CD4-positive, alpha-beta T cell treated with Interferon gamma for 1 hour (primary cell): ENCODE measurements around the gene PPM1L.

Experiments
- DNase-seq: peaks from one replicate; pipeline ENCODE4 v3.0.0-alpha.2; 2020

PPM1L gene

GRCh38 chr3:160857476-160858119 is 101.6 kb downstream of the PPM1L start:
- no peak for DNase-seq

DNA sequence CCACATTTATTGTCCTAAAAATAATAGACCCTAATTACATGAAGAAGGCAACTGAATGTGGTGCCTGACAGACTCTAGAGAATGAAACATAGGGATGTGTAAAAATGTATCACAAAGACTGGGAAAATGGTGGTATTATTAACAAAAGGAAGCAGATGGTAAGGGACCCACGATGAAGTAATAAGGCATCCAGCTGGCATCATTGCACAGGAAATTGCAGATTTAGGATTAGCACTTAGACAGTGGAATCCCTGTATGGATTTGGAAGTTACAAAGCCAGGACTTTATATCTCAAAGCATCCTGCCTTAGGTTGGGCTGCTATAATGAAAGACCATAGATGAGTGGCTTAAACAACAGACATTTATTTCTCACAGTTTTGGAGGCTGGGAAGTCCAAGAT is 104.3 kb downstream of the PPM1L start:
- no peak for DNase-seq

DNA sequence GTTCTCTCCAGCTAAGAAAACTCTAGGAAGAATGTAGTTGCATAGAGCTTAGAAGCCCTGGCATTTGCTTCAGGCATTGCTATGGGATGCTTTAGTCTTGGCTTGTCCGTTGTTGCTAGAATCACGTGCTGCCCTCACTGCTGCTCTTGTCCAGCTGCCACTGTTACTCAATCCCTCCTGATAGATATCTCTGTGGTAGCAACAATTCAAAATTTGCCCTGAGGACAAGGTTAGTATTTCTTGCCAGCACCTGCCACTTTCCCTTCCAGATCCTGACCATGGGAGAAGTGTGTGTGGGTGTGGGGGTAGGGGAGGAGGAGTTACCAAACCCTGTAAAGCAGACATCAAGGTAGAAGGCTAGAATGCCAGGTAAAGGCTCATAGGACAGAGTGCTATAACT is 113.8 kb downstream of the PPM1L start:
- DNase-seq, result no peak

GRCh38 chr3:160870327-160870726 is 114.3 kb downstream of the PPM1L start:
- DNase-seq, result no peak

- no peak for DNase-seq
These were observed 118.7 kb downstream of the PPM1L start for GRCh38 chr3:160874736-160875135.

- DNase-seq, result no peak
These were observed 120.6 kb downstream of the PPM1L start for GRCh38 chr3:160876643-160877042.

GRCh38 chr3:160879859-160880258 is 123.8 kb downstream of the PPM1L start:
- no peak for DNase-seq

- DNase-seq, result no peak
These were observed 127.3 kb downstream of the PPM1L start for GRCh38 chr3:160883373-160883772.

DNA sequence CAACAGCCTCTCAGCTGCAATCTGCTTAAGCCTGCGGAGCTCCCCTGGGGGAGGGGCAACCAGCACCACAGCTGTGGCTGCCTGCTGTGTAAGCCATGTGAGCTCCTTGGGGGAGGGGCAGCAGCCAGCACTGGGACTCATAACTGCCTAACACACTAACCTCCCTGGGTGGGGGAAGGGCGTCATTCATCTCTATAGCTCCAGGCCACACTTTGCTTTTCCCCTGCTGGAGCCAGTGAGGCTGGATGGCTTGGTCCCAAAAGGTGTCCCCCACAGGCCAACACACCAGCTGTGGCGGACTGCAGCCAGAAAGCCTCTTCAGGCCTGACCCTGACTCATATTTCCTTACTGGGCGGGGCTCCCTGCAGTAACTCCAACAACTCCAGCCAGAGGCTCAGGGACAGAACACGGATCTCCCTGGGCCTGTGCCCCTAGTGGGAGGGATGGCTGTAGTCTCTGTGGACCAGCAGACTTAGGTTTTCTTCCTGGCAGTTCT is 129.8 kb downstream of the PPM1L start:
- no peak for DNase-seq

- no peak for DNase-seq
These were observed 130.4 kb downstream of the PPM1L start for GRCh38 chr3:160886421-160886820.

GRCh38 chr3:160893207-160893606 is 137.2 kb downstream of the PPM1L start:
- no peak for DNase-seq

GRCh38 chr3:160904691-160905090 is 148.7 kb downstream of the PPM1L start:
- no peak for DNase-seq

DNA sequence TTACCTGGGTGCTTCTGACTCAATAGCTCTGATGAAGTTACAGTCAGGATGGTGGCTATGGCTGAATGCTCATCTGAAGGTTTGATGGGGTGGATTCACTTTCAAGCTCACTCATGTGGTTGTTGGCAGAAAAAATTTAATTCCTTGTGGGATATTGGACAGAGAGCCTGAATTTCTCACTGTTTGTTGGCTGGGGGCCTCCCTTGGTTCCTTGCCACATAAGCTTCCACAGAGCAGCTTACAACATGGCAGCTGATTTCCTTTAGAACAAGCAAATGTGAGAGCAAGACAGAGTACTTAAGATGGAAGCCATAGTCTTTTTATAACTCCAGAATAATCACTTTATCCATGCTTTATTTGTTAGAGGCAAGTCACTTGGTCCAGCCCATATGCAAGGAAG is 150.6 kb downstream of the PPM1L start:
- DNase-seq, result no peak

DNA sequence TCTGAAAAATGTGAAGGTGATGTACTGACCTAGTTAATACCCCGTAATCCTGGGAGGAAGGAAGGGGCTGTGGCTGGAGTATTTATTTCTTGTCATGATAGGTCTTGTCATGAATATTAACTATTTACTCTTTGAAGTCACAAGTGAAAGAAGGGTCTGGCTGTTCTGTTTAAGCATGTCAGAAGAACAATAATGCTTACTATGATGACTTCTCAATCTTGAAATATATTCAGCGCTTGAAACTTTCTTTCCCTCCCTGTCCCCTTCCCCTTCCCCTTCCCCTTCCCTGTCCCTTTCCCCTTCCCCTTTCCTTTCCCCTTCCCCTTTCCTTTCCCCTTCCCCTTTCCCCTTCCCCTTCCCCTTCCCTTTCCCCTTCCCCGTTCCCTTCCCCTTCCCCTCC is 153.9 kb downstream of the PPM1L start:
- no peak for DNase-seq

GRCh38 chr3:160911411-160911810 is 155.4 kb downstream of the PPM1L start:
- no peak for DNase-seq

DNA sequence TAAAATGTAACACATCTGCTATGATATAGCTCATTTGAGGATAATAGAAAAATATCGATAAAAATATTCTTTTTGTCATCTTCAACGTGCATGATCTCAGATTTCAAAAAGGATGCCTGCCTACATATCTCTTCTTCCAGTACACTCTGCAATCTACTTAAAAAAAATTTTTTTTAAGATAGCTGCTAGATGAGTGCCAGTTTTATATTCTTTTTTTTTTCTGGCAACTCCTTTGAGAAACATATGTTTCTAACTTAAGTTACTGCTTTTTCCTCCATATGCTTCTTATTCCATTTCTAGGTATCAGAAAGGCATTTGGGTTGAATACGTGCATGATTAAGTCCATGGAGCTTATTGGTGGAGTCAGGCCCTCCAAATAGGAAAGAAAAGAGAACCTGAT is 160.4 kb downstream of the PPM1L start:
- no peak for DNase-seq

GRCh38 chr3:160919942-160920341 is 163.9 kb downstream of the PPM1L start:
- DNase-seq, result no peak

GRCh38 chr3:160921020-160921635 is 165.1 kb downstream of the PPM1L start:
- DNase-seq, result no peak

- no peak for DNase-seq
These were observed 168.7 kb downstream of the PPM1L start for GRCh38 chr3:160924776-160925175.

DNA sequence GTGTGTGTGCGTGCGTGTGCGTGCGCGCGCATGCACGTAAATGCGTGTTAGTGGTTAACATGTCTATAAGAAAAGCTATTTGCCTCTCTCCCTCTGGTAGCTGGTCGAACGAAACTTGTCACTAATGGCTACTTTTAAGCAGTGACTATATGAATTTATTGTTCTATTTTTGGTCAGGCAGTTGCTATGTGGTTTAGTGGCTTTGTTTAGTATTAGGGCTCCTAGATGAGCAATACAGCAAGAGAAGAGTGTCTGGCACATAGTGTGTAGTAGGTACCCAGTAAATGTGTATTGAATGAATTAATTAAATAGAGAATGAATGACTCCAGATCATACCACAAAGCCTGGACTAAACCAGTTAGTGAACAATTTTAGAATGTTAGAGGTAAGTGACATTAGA is 171.6 kb downstream of the PPM1L start:
- DNase-seq, result no peak

DNA sequence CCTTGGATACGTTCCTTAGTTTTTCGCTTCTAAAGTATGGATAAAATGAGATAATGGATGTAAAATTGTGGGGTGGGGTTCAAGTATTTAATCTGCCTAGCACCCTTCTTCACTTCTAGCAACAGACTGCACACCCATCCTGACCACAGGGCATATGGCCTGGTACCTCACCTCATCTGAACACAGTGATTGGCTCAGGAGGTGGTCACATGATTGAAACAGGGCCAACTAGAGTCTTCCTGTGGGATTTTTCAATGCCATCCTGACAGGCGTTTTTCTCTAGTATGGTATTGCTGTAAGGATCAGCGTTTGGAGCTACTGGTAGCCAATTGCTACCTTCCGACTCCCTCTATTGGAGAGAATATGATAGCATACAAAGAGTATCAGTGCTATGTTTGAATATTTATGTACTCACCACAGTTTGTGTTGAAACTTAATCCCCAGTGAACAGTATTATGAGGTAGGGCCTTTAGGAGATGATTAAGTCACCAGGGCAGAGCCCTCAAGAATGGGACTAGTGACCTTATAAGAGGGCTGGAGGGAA is 172.2 kb downstream of the PPM1L start:
- DNase-seq, result no peak

- no peak for DNase-seq
These were observed 173.6 kb downstream of the PPM1L start for GRCh38 chr3:160929595-160929994.

- DNase-seq, result no peak
These were observed 175.4 kb downstream of the PPM1L start for GRCh38 chr3:160931474-160931873.

DNA sequence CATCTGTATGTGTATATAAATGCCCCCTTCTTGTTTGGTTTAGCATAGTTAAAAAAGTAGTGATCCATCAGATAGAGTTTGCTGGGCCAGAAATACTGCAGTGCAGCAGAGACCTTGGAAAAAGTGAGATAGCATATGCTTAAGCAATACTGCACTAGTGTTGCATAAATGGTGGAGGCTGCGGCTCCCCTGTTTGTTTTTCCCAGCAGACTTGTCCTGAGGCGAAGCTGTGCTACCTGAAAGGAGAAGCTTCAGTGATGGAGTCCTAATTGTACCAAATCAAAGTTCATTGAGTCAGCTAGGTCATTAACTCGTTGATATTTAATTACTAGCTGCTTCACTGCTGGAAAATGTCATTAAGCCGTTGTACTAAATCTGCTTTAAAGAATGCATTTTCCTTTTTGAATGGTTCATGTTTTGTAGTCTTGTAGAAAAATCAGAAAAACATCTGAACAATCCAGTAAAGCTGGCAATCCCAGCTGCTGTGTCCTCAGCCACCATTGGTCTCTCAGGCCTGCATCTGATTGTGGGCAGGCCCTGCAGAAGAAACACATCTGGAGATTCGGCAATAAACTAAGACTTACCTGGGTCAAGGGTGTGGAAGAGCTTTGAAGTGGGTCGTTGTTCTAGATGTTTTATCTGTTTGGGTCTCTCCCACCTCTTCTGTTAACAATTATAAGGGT is 179.5 kb downstream of the PPM1L start:
- no peak for DNase-seq
